Fibroblast of lung (primary cell): ENCODE results near the gene MAP4K2. TPM values are rescaled to one million over a fixed set of nuclear protein-coding genes. Genes with fewer than 3 reads are reported as not detected.

Experiments
- DNase-seq, 2 donors: peaks; one replicate each; pipeline versions ENCODE4 v3.0.0 to v3.0.0-alpha.2; 2010; ENCODE audit warnings: low read depth in 2 of 2
- H2AFZ ChIP-seq: 2 replicates; pipeline ENCODE4 v1.5.1; 2012; ENCODE audit warnings: low read length, control low read depth, inconsistent platforms
- H3K27ac ChIP-seq: 2 replicates; pipeline ENCODE4 v1.5.1; 2011; ENCODE audit warnings: low read length, control low read depth; ENCODE audit not compliant: insufficient read depth
- H3K27me3 ChIP-seq: 2 replicates; pipeline ENCODE4 v1.5.1; 2011; ENCODE audit warnings: mild to moderate bottlenecking, low read length; ENCODE audit not compliant: control insufficient read depth, insufficient read depth
- H3K36me3 ChIP-seq: 2 replicates; pipeline ENCODE4 v1.5.1; 2011; ENCODE audit warnings: low read length; ENCODE audit not compliant: control insufficient read depth, insufficient read depth
- H3K4me1 ChIP-seq: 2 replicates; pipeline ENCODE4 v1.5.1; 2011; ENCODE audit warnings: low read length; ENCODE audit not compliant: control insufficient read depth, insufficient read depth; ENCODE audit errors: extremely low read depth
- H3K4me2 ChIP-seq: 2 replicates; pipeline ENCODE4 v1.5.1; 2011; ENCODE audit warnings: low read length, control low read depth; ENCODE audit not compliant: insufficient read depth; ENCODE audit errors: extremely low read depth
- H3K4me3 ChIP-seq, 4 experiments: fragments of 200-600 bp in 1 of 4; sonication (generic) in 1 of 4; replicated peaks in 1 of 4; 2 replicates each; pipeline ENCODE4 v1.5.1; 2011 to 2016; ENCODE audit warnings: low read length in 4 of 4, low read depth in 3 of 4, mild to moderate bottlenecking in 3 of 4, control low read depth in 2 of 4, inconsistent platforms in 1 of 4, mixed read lengths in 1 of 4; ENCODE audit not compliant: insufficient read depth in 1 of 4; ENCODE audit errors: control extremely low read depth in 1 of 4
- H3K79me2 ChIP-seq: 2 replicates; pipeline ENCODE4 v1.5.1; 2012; ENCODE audit warnings: mild to moderate bottlenecking, low read length, inconsistent platforms; ENCODE audit not compliant: control insufficient read depth, insufficient read depth
- H3K9ac ChIP-seq: 2 replicates; pipeline ENCODE4 v1.5.1; 2011; ENCODE audit warnings: mild to moderate bottlenecking, low read length, control low read depth; ENCODE audit not compliant: insufficient read depth
- H3K9me3 ChIP-seq: 2 replicates; pipeline ENCODE4 v1.5.1; 2012; ENCODE audit warnings: low read depth, low read length; ENCODE audit not compliant: control insufficient read depth, insufficient read depth
- H4K20me1 ChIP-seq: 2 replicates; pipeline ENCODE4 v1.5.1; 2011; ENCODE audit warnings: low read length; ENCODE audit not compliant: control insufficient read depth, insufficient read depth; ENCODE audit errors: extremely low read depth
- EZH2 ChIP-seq: IDR thresholded peaks from 2 replicates; pipeline ENCODE4 v1.5.1; 2012; ENCODE audit warnings: low read length, control low read depth, mild to moderate bottlenecking; ENCODE audit errors: missing control alignments
- polyA plus RNA-seq, 2 donors: library from polyadenylated mRNA; depleted of rRNA in 1 of 2; stranded (reverse) in 1 of 2; unstranded in 1 of 2; fragments of >200 nt; gene quantifications; 2 replicates each; pipeline ENCODE4 v1.2.1, GENCODE V29; 2011 to 2012; ENCODE audit warnings: missing spikeins in 1 of 2
- total RNA-seq: library from RNA; depleted of rRNA; stranded (reverse); fragments of >200 nt; gene quantifications from 2 replicates; pipeline ENCODE4 v1.2.1, GENCODE V29; 2014
- TF ChIP-seq, protein P1 (sequence below), 2 donors: IDR thresholded peaks in 1 of 2; conservative IDR thresholded peaks in 1 of 2; 1 replicate in 1 of 2; 2 replicates in 1 of 2; pipeline ENCODE4 v1.5.1; 2011 to 2012; ENCODE audit warnings: low read length in 2 of 2, control low read depth in 1 of 2, inconsistent platforms in 1 of 2, low read depth in 1 of 2, mild to moderate bottlenecking in 1 of 2

Gene MAP4K2
- total and polyA plus RNA-seq, 2 donors (not counting 1 experiment from before 2014, with no cell fraction given) = 6.4 to 9.2 TPM

DNA sequence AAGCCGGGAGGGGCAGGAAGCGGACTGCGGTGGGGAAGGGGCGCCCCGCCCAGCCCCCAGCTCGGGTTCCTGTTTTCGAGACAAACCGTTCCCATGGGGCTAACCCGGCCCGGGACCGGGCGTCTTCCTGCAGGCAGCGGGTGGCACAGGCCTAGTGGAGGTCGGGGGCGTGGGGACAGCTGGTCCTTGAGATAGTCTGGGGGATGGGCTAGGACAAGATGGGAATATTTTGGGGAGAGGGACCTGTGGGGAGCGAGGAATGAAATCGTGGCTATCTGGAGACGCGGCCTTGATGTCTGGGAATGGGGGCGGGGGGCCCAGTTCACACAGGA lies 57.9 kb downstream of the MAP4K2 start:
- H3K9ac ChIP-seq = peak overlapping the region; percentile 23
- H3K27ac ChIP-seq = no peak overlapping the region
- H3K4me2 ChIP-seq = peak overlapping the region; percentile 78
- peak overlapping the region in 2 of 4 experiments; percentile 16 to 37 for H3K4me3 ChIP-seq
- H3K9me3 ChIP-seq = no peaks in the 10 kb centered on the region
- H3K79me2 ChIP-seq = no peaks in the 10 kb centered on the region
- DNase-seq = no peak
- H3K4me1 ChIP-seq = peaks cover 22% of the 10 kb centered on the region
- TF ChIP-seq EZH2 = peak; percentile 89
- TF ChIP-seq, protein P1, sequence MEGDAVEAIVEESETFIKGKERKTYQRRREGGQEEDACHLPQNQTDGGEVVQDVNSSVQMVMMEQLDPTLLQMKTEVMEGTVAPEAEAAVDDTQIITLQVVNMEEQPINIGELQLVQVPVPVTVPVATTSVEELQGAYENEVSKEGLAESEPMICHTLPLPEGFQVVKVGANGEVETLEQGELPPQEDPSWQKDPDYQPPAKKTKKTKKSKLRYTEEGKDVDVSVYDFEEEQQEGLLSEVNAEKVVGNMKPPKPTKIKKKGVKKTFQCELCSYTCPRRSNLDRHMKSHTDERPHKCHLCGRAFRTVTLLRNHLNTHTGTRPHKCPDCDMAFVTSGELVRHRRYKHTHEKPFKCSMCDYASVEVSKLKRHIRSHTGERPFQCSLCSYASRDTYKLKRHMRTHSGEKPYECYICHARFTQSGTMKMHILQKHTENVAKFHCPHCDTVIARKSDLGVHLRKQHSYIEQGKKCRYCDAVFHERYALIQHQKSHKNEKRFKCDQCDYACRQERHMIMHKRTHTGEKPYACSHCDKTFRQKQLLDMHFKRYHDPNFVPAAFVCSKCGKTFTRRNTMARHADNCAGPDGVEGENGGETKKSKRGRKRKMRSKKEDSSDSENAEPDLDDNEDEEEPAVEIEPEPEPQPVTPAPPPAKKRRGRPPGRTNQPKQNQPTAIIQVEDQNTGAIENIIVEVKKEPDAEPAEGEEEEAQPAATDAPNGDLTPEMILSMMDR (conservative IDR thresholded peaks at IDR 0.05 in 1 of 2, IDR thresholded peaks at IDR 0.05 in 1 of 2; ENCODE audit: low read depth in 1 of 2, low read length in 2 of 2) = no peak
- H2AFZ ChIP-seq = no peak overlapping the region
- no peaks in the 10 kb centered on the region for H4K20me1 ChIP-seq
- peaks cover 18% of the 10 kb centered on the region for H3K27me3 ChIP-seq
- no peaks in the 10 kb centered on the region for H3K36me3 ChIP-seq

DNA sequence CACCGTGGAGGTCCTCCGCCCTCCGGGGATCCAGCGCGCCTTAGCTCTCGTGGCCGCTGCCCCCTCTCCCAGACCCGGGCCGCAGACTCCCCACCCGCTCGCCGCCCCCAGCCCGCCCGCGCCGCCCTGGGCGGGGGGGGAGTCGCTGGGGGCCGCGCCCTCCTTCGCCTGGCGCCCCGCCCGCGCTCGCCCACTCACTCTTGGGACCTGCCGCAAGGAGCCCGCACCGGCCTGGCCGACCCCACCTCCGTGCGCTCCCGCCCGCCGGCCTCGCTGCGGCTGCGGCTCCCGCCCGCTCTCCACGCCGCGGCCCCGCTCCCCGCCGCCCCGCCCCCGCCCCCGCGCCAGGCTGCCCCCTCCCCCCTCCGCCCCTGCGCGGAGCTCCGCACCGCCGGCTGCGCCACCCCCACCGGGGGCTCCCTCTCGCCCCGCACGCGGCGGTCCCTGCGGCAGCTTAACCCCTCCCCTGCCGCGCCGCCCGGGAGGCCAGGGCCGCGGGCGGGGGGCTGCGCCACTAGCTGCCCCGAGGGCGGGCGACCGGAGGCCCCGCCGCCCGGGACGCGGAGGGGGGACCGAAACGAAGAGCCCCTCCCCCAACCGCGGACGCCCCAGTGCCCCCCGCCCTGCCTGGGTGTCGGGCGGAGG lies 58.3 kb downstream of the MAP4K2 start:
- Histone ChIP-seq H3K9ac (no peak overlapping the region), H3K36me3 (no peaks in the 10 kb centered on the region), H3K4me2 (peak overlapping the region; percentile 78), H3K79me2 (no peaks in the 10 kb centered on the region), H2AFZ (no peak overlapping the region), H3K4me3 (peak overlapping the region in 2 of 4 experiments; percentile 16 to 37), H4K20me1 (no peaks in the 10 kb centered on the region), H3K9me3 (no peaks in the 10 kb centered on the region), H3K4me1 (peaks cover 22% of the 10 kb centered on the region), H3K27me3 (peaks cover 18% of the 10 kb centered on the region), H3K27ac (no peak overlapping the region)
- no peak for DNase-seq
- TF ChIP-seq EZH2 = no peak
- TF ChIP-seq, protein P1 (conservative IDR thresholded peaks at IDR 0.05 in 1 of 2, IDR thresholded peaks at IDR 0.05 in 1 of 2; ENCODE audit: low read depth in 1 of 2, low read length in 2 of 2) = no peak

DNA sequence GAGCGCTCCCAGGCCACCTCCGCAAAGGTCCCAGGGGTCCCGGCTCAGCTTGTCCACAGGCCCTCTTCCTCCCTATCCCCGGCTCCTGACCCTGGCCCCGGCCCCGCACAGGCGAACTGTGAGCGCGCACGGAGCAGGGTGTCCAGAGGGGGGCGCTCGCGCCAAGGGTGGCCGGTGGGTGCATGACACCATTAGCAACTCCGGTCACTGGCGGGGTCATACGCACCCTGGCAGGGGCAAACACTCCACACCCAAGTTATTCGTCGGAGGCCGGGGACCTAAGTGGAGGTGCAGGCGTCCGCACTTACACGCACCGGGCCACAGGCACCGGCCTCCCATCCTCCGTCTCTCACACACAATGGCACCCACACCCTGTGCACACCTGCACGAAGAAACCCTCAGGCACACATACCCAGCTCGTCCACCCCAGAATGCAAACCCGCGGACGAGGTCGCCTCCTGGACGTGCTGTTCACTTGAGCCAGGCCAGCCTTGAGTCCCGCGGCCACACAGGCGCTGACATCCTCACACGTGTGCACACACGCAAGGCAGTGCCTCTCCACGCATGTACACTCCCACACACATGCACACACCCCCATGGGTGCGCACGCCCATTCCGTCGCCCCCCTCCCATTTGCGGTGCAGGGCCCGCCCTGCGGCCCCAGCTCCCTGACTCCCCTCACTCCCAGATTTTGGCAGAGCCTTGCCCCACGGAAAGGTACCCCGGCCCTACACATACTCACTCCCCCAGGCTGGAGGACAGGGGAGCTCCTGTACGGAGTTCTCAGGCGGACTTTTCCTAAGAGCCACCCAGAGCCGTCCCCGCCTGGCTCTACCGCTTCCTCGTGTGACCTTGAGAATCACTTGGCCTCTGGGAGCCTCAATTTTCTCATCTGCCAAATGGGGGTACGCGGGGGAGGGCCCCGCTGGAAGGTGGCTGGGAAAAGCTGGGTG lies 59.1 kb downstream of the MAP4K2 start, which contains the start of gene RASGRP2:
RASGRP2 (minus strand) TSS at position 552 of the 953 bp plus-strand sequence. CDS start 1,276 bp downstream, outside the sequence.
- Histone ChIP-seq H4K20me1 (no peaks in the 10 kb centered on the region), H3K9ac (peak within 1 kb of the TSS; percentile 63), H3K36me3 (no peaks in the 10 kb centered on the region), H3K9me3 (no peaks in the 10 kb centered on the region), H3K4me3 (peak within 1 kb of the TSS in 3 of 4 experiments; percentile 21 to 56 (median 46)), H3K79me2 (no peaks in the 10 kb centered on the region), H3K4me2 (peak within 1 kb of the TSS; percentile 78), H3K4me1 (peaks cover 22% of the 10 kb centered on the region), H2AFZ (no peak within 1 kb of the TSS), H3K27me3 (peaks cover 18% of the 10 kb centered on the region), H3K27ac (no peak within 1 kb of the TSS)
- TF ChIP-seq EZH2 = peak; percentile 98
- TF ChIP-seq, protein P1 (conservative IDR thresholded peaks at IDR 0.05 in 1 of 2, IDR thresholded peaks at IDR 0.05 in 1 of 2; ENCODE audit: low read depth in 1 of 2, low read length in 2 of 2) = peak; percentile 45
- no peak for DNase-seq
